ENCODE measurements around the gene SYMPK.

SYMPK gene

DNA sequence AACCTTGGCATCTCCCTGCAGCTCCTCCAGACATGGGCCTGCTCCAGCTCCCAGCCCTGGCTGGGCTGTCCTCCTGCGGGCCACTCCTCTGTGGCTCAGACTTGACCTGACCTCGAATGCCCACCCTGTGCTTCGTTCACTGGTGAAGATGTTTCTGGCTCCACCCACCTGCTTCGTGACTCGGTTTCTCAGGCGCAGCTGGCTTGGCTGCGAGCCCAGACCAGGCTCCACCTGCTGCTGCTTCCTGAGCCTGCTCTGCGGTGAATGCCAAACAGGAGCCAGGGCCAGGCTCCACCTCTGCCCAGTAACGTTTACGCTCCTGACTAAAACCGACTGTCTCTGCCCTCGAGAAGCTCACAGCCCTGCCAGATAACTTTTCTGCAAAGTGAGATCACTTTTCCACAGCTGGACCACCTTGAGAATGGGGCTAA, 38.9 kb downstream of the SYMPK start (continued):
- TF ChIP-seq, protein P1, sequence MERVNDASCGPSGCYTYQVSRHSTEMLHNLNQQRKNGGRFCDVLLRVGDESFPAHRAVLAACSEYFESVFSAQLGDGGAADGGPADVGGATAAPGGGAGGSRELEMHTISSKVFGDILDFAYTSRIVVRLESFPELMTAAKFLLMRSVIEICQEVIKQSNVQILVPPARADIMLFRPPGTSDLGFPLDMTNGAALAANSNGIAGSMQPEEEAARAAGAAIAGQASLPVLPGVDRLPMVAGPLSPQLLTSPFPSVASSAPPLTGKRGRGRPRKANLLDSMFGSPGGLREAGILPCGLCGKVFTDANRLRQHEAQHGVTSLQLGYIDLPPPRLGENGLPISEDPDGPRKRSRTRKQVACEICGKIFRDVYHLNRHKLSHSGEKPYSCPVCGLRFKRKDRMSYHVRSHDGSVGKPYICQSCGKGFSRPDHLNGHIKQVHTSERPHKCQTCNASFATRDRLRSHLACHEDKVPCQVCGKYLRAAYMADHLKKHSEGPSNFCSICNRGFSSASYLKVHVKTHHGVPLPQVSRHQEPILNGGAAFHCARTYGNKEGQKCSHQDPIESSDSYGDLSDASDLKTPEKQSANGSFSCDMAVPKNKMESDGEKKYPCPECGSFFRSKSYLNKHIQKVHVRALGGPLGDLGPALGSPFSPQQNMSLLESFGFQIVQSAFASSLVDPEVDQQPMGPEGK (CRISPR knock-in tag; IDR thresholded peaks at IDR 0.05; ENCODE audit: borderline replicate concordance): no peak
- no peak for TF ChIP-seq ZNF8 (CRISPR knock-in tag; IDR thresholded peaks at IDR 0.05)

DNA sequence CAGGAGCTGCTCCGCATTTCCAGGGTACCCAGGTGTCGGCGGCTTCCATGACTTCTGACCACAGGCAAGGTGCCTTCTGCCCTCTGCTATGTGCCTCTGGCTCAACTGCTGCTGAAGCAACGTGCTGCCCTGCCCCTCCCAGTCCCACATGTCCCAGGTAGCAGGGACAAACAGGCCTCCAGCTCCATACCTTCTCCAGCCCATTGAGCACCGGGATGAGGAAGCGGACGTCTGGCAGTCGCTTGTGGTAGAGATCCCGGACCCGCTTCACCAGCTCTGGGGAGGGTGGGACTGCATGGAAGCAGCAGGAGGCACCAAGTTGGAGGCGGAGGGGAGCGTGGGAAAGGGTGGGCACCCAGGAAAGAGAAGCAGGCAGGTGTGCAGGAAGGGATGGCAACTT, 39.8 kb downstream of the SYMPK start:
- no peak for ATAC-seq
- TF ChIP-seq ZNF8 (CRISPR knock-in tag; IDR thresholded peaks at IDR 0.05): no peak
- TF ChIP-seq, protein P2, sequence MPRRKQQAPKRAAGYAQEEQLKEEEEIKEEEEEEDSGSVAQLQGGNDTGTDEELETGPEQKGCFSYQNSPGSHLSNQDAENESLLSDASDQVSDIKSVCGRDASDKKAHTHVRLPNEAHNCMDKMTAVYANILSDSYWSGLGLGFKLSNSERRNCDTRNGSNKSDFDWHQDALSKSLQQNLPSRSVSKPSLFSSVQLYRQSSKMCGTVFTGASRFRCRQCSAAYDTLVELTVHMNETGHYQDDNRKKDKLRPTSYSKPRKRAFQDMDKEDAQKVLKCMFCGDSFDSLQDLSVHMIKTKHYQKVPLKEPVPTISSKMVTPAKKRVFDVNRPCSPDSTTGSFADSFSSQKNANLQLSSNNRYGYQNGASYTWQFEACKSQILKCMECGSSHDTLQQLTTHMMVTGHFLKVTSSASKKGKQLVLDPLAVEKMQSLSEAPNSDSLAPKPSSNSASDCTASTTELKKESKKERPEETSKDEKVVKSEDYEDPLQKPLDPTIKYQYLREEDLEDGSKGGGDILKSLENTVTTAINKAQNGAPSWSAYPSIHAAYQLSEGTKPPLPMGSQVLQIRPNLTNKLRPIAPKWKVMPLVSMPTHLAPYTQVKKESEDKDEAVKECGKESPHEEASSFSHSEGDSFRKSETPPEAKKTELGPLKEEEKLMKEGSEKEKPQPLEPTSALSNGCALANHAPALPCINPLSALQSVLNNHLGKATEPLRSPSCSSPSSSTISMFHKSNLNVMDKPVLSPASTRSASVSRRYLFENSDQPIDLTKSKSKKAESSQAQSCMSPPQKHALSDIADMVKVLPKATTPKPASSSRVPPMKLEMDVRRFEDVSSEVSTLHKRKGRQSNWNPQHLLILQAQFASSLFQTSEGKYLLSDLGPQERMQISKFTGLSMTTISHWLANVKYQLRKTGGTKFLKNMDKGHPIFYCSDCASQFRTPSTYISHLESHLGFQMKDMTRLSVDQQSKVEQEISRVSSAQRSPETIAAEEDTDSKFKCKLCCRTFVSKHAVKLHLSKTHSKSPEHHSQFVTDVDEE (CRISPR knock-in tag; IDR thresholded peaks at IDR 0.05): no peak
- TF ChIP-seq TCF4 (CRISPR knock-in tag; IDR thresholded peaks at IDR 0.05; ENCODE audit: borderline replicate concordance): no peak

DNA sequence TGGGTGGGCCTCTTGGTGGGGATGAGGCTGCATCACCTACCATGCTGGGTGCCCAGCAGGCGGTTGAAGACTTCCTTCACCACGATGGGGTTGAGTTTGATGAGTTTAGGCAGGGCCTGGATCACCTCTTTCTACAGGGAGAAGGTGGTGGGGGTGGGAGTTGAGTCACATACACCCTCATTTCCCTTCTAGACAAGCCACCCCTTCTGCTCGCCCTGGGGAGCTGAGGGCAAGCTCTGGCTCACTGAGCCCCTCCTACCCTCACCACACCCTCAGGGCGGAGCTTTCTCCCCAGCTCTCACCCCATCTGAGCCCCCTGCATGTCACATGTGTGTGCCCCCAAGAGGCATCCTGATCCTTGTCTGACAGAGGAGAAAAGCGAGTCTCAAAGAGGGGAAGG, 40.2 kb downstream of the SYMPK start:
- no peak for ATAC-seq
- TF ChIP-seq PPARA (CRISPR knock-in tag; IDR thresholded peaks at IDR 0.05; ENCODE audit: borderline replicate concordance) (no peak), ARNTL (CRISPR knock-in tag; IDR thresholded peaks at IDR 0.05; ENCODE audit: borderline replicate concordance, low read depth) (no peak), ISL1 (CRISPR knock-in tag; IDR thresholded peaks at IDR 0.05) (no peak), GLIS3 (CRISPR knock-in tag; IDR thresholded peaks at IDR 0.05) (no peak)
- TF ChIP-seq, protein P2 (CRISPR knock-in tag; IDR thresholded peaks at IDR 0.05): no peak

DNA sequence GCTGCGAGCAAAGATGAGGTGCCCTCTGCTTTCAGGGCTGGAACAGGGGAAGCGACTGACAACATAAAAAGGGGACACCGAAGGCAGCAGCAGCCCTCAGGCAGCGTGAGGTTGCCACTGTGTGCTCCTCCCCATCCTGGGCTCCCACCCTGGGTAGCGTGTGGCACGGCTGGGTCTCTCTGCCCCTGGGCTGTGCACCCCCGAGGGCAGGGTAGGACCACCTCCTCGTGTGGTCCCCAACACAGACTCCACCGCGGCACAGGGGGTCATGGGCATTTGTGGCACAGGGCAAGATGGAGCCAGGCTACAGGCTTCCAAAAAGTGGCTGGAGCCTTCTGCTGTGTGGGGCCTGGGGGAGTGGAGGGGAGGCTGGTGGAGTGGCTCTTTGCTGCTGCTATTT, 41.4 kb downstream of the SYMPK start:
- ATAC-seq: no peak
- TF ChIP-seq, protein P3, sequence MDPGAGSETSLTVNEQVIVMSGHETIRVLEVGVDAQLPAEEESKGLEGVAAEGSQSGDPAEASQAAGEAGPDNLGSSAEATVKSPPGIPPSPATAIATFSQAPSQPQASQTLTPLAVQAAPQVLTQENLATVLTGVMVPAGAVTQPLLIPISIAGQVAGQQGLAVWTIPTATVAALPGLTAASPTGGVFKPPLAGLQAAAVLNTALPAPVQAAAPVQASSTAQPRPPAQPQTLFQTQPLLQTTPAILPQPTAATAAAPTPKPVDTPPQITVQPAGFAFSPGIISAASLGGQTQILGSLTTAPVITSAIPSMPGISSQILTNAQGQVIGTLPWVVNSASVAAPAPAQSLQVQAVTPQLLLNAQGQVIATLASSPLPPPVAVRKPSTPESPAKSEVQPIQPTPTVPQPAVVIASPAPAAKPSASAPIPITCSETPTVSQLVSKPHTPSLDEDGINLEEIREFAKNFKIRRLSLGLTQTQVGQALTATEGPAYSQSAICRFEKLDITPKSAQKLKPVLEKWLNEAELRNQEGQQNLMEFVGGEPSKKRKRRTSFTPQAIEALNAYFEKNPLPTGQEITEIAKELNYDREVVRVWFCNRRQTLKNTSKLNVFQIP (CRISPR knock-in tag; IDR thresholded peaks at IDR 0.05; ENCODE audit: borderline replicate concordance, low read depth): no peak
- TF ChIP-seq, protein P1 (CRISPR knock-in tag; IDR thresholded peaks at IDR 0.05; ENCODE audit: borderline replicate concordance): no peak
- TF ChIP-seq ZNF70 (CRISPR knock-in tag; IDR thresholded peaks at IDR 0.05) (no peak), CSDC2 (CRISPR knock-in tag; IDR thresholded peaks at IDR 0.05) (no peak)

DNA sequence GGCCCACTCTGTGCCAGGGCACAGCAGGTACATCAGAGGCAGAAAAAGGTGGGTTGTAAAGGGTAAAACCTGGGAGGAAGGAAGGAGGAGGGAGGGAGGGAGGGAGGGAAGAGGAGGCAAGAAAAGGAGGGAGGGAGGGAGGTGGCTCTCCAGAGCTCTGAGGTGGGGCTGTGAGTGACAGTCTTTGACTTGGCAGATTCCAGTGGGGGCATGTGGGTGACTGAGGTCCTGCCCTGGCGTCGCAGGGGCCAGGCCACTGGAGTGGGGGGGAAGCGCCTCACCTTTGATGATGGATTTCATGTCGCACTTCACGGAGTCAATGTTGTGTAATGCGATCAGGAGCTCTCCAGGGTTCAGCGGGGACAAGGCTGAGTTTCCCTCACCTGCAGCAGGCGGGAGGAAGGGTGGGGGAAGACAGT, 41.8 kb downstream of the SYMPK start:
- ATAC-seq: no peak

More for the DNA sequence above, 41.8 kb downstream of the SYMPK start:
- TF ChIP-seq, protein P2 (CRISPR knock-in tag; IDR thresholded peaks at IDR 0.05): no peak
- no peak for TF ChIP-seq TOX (CRISPR knock-in tag; IDR thresholded peaks at IDR 0.05; ENCODE audit: borderline replicate concordance)
- no peak for TF ChIP-seq GLIS3 (CRISPR knock-in tag; IDR thresholded peaks at IDR 0.05)
- TF ChIP-seq PPARA (CRISPR knock-in tag; IDR thresholded peaks at IDR 0.05; ENCODE audit: borderline replicate concordance): no peak
- TF ChIP-seq ZC3H10 (CRISPR knock-in tag; IDR thresholded peaks at IDR 0.05): no peak
- TF ChIP-seq ESRRG (CRISPR knock-in tag; IDR thresholded peaks at IDR 0.05): no peak
